ENCODE data around the gene CDH13. TPM values are rescaled to one million over a fixed set of nuclear protein-coding genes. Genes with fewer than 3 reads are reported as not detected.

Gene CDH13
- total and polyA plus RNA-seq, 4 donors = 58.9 to 265 (median 158) TPM

DNA sequence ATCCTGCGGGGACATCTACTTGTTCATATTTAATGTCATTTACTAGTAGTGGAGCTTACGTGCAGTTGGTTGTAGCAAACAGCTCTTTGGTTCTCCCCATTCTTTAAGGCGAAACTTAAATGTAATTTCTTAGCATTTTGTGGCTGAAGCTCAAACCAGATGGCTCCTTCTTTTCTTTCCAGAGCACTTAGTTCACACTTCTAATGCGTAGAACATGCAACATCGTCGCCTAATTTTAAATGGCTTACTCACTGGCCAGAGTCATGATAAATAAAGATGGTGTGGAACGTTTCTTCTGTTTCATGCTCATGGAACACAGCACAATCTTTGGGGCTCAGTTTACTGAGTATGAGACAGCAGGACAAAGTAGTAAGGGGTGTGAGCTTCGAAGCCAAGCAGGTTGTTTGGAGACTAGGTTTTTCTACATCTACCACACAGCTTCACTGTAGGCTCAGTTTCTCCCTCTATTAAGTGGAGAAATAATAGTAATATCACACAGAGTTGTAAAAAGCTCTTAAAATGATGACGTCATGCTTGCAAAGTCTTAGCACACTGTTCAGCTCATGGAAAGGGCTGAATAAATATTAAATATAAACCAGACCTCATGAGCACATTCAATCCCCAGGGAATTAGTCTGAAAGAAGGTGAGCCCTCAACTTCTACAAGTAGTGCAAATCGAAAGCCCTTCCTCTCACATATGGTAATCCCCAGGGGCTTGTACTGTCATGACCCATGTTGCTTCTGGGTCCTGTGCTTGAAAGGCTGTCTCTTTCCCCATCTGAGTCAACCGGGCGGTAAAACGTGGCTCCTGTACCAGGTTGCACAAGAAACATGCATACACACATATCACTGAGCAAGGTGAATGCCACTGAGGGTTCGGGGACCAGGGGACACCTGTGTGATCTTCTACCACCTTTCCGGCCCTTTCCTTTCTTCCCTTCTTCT is 384.3 kb downstream of the CDH13 start:
- no peaks in the 10 kb centered on the region for H3K36me3 ChIP-seq (ENCODE audit: control insufficient read depth in 1 of 2, insufficient read depth in 2 of 2, low read length in 1 of 2)
- peak overlapping the region; percentile 93 to 97 for H3K27ac ChIP-seq (ENCODE audit: low read depth in 1 of 2, low read length in 2 of 2)
- intact Hi-C loops (cut with DNase I) = loop anchor here in 1 of 2 donors (5.0 kb wide), 2 partner anchors 249 to 314 kb away; no protein-coding TSS in a partner anchor
- DNase-seq (no peak), ATAC-seq (ENCODE audit: low FRiP score) (no peak)
- H3K4me1 ChIP-seq (ENCODE audit: control insufficient read depth in 1 of 2, insufficient read depth in 2 of 2, low read length in 2 of 2) = peaks cover 4 to 8% of the 10 kb centered on the region in 2 donors
- no peaks in the 10 kb centered on the region for H3K27me3 ChIP-seq (ENCODE audit: control insufficient read depth in 1 of 2, insufficient read depth in 2 of 2, low read length in 1 of 2)
- 78 to 79% methylated on average over 15 of the region's 15 CpGs for WGBS, 2 donors
- H3K4me3 ChIP-seq (ENCODE audit: low read length in 2 of 2) = no peak overlapping the region
- no peaks in the 10 kb centered on the region for H3K9me3 ChIP-seq (ENCODE audit: control insufficient read depth, low read length)

DNA sequence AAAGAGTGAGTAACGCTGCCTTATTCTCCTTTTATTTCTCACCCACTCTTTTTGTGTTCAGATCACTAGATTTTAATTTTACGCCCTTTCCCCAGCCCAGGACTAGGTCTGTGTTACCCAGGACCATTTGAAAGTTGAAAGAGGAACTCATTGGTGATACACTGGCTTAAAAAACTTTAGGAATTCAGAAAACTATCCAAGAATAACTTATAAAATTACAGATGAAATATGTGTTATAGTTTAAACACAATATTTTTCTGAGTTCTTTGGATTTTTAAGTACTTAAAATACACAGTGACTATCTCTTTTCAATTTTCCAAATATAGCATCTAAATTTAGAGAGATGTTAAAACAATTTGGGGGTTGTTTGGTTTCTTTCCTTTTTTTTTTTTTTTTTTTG is 385.2 kb downstream of the CDH13 start:
- DNase-seq = no peak
- ATAC-seq (ENCODE audit: low FRiP score) = no peak
- no peak overlapping the region for H3K27ac ChIP-seq (ENCODE audit: low read depth in 1 of 2, low read length in 2 of 2)
- intact Hi-C loops (cut with DNase I) = loop anchor here in 1 of 2 donors (5.0 kb wide), 2 partner anchors 250 to 315 kb away; no protein-coding TSS in a partner anchor
- H3K36me3 ChIP-seq (ENCODE audit: control insufficient read depth in 1 of 2, insufficient read depth in 2 of 2, low read length in 1 of 2) = no peaks in the 10 kb centered on the region
- no peaks in the 10 kb centered on the region for H3K27me3 ChIP-seq (ENCODE audit: control insufficient read depth in 1 of 2, insufficient read depth in 2 of 2, low read length in 1 of 2)
- no peaks in the 10 kb centered on the region for H3K9me3 ChIP-seq (ENCODE audit: control insufficient read depth, low read length)
- peaks cover 2 to 8% of the 10 kb centered on the region in 2 donors for H3K4me1 ChIP-seq (ENCODE audit: control insufficient read depth in 1 of 2, insufficient read depth in 2 of 2, low read length in 2 of 2)
- WGBS, 2 donors = 4 to 6% methylated on average over 2 of the region's 2 CpGs
- H3K4me3 ChIP-seq (ENCODE audit: low read length in 2 of 2) = no peak overlapping the region

DNA sequence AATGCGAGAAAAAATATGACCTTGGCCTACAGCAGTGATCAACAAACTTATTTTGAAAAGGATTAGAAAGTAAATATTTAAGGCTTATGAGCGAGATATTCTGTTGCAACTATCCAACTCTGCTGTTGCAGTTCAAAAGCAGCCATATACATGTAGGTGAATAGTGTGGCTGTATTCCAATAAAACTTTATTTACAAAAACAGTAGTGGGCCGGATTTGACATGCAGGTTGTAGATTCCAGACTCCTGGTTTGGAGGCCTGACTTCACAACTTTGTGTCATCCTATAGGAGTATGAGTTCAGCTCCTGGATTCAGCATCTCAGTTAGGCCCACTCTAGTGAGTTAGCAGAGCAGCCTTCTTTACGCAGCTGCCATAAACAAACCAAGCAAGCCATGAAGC is 386.3 kb downstream of the CDH13 start:
- WGBS, 2 donors = 86 to 88% methylated on average over 4 of the region's 4 CpGs
- peak overlapping the region; percentile 63 to 76 for H3K27ac ChIP-seq (ENCODE audit: low read depth in 1 of 2, low read length in 2 of 2)
- intact Hi-C loops (cut with DNase I) = loop anchor here in 1 of 2 donors (5.0 kb wide), 2 partner anchors 251 to 316 kb away; no protein-coding TSS in a partner anchor
- no peak overlapping the region for H3K4me3 ChIP-seq (ENCODE audit: low read length in 2 of 2)
- no peaks in the 10 kb centered on the region for H3K9me3 ChIP-seq (ENCODE audit: control insufficient read depth, low read length)
- ATAC-seq (ENCODE audit: low FRiP score) (no peak), DNase-seq (no peak)
- no peaks in the 10 kb centered on the region for H3K27me3 ChIP-seq (ENCODE audit: control insufficient read depth in 1 of 2, insufficient read depth in 2 of 2, low read length in 1 of 2)
- no peaks in the 10 kb centered on the region for H3K36me3 ChIP-seq (ENCODE audit: control insufficient read depth in 1 of 2, insufficient read depth in 2 of 2, low read length in 1 of 2)
- peaks cover 4 to 8% of the 10 kb centered on the region in 2 donors for H3K4me1 ChIP-seq (ENCODE audit: control insufficient read depth in 1 of 2, insufficient read depth in 2 of 2, low read length in 2 of 2)

DNA sequence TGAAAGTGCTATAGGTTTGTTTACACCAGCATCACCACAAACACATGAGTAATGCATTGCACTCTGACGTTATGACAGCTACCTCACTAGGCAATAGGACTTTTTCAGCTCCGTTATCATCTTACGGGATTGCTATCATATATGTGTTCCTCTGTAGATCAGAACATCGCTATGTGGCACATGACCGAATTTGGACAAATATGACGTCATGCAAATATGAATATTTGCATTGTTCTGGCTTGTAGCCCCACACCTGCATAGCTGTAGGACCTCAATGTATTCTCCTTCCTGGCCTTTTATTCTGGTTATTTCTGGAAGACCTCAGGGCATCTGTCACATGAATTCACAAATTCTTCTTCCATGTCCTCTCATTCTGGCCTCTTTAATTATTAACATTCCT is 393.2 kb downstream of the CDH13 start:
- WGBS, 2 donors = 97 to 98% methylated on average over 6 of the region's 6 CpGs
- intact Hi-C loops (cut with DNase I) = no loop called here
- Histone ChIP-seq H3K27me3 (ENCODE audit: control insufficient read depth in 1 of 2, insufficient read depth in 2 of 2, low read length in 1 of 2) (no peaks in the 10 kb centered on the region), H3K27ac (ENCODE audit: low read depth in 1 of 2, low read length in 2 of 2) (no peak overlapping the region), H3K4me1 (ENCODE audit: control insufficient read depth in 1 of 2, insufficient read depth in 2 of 2, low read length in 2 of 2) (peaks cover 6 to 7% of the 10 kb centered on the region in 2 donors), H3K4me3 (ENCODE audit: low read length in 2 of 2) (no peak overlapping the region), H3K9me3 (ENCODE audit: control insufficient read depth, low read length) (no peaks in the 10 kb centered on the region), H3K36me3 (ENCODE audit: control insufficient read depth in 1 of 2, insufficient read depth in 2 of 2, low read length in 1 of 2) (no peaks in the 10 kb centered on the region)
- ATAC-seq (ENCODE audit: low FRiP score) (no peak), DNase-seq (no peak)

DNA sequence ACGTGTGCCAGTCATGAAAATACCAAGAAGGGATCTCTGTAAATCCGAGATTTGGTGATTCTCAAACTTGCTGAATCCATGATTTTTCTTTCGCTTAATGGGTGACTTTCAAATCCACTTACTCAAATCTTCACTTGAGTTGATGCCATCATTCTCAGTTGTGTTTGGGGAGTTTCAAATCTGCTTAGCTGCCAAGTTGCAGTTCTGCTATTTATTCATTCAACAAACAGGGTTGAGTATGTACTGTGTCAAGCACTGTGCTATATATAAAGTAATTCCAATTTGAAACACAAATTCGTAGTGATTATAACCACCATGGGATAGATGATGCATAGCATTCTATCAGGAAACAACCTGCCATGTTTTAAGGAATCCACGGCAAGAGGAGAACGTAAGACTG is 394.3 kb downstream of the CDH13 start:
- Histone ChIP-seq H3K27ac (ENCODE audit: low read depth in 1 of 2, low read length in 2 of 2) (no peak overlapping the region), H3K4me3 (ENCODE audit: low read length in 2 of 2) (no peak overlapping the region), H3K4me1 (ENCODE audit: control insufficient read depth in 1 of 2, insufficient read depth in 2 of 2, low read length in 2 of 2) (peaks cover 3 to 6% of the 10 kb centered on the region in 2 donors), H3K36me3 (ENCODE audit: control insufficient read depth in 1 of 2, insufficient read depth in 2 of 2, low read length in 1 of 2) (no peaks in the 10 kb centered on the region), H3K9me3 (ENCODE audit: control insufficient read depth, low read length) (no peaks in the 10 kb centered on the region), H3K27me3 (ENCODE audit: control insufficient read depth in 1 of 2, insufficient read depth in 2 of 2, low read length in 1 of 2) (no peaks in the 10 kb centered on the region)
- DNase-seq (no peak), ATAC-seq (ENCODE audit: low FRiP score) (no peak)
- intact Hi-C loops (cut with DNase I) = no loop called here
- WGBS, 2 donors = 89 to 91% methylated on average over 6 of the region's 6 CpGs

DNA sequence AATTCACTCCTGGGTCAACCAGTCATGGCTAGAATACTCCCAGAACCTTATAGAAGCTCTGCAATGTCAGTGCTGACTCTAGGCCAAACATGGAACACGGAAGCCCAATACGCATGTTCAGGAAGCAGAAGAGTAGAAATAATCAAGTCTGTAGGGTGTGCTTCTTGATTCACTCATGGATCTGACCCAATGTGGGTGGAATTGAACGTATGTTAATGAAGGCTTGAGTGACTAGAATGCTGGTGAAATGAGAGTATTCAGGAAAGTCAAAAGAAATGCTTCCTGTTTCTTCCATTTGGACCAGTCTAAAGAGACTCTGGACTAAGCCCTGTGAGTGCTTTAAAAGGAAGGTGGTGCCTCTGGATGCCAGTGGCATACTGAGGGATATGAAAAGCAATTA is 395.0 kb downstream of the CDH13 start:
- intact Hi-C loops (cut with DNase I) = no loop called here
- no peak for ATAC-seq (ENCODE audit: low FRiP score)
- 78 to 92% methylated on average over 3 of the region's 3 CpGs for WGBS, 2 donors
- H3K27me3 ChIP-seq (ENCODE audit: control insufficient read depth in 1 of 2, insufficient read depth in 2 of 2, low read length in 1 of 2) = no peaks in the 10 kb centered on the region
- no peak overlapping the region for H3K4me3 ChIP-seq (ENCODE audit: low read length in 2 of 2)
- no peaks in the 10 kb centered on the region for H3K9me3 ChIP-seq (ENCODE audit: control insufficient read depth, low read length)
- DNase-seq = no peak
- peaks cover 3 to 6% of the 10 kb centered on the region in 2 donors for H3K4me1 ChIP-seq (ENCODE audit: control insufficient read depth in 1 of 2, insufficient read depth in 2 of 2, low read length in 2 of 2)
- no peaks in the 10 kb centered on the region for H3K36me3 ChIP-seq (ENCODE audit: control insufficient read depth in 1 of 2, insufficient read depth in 2 of 2, low read length in 1 of 2)
- H3K27ac ChIP-seq (ENCODE audit: low read depth in 1 of 2, low read length in 2 of 2) = no peak overlapping the region

DNA sequence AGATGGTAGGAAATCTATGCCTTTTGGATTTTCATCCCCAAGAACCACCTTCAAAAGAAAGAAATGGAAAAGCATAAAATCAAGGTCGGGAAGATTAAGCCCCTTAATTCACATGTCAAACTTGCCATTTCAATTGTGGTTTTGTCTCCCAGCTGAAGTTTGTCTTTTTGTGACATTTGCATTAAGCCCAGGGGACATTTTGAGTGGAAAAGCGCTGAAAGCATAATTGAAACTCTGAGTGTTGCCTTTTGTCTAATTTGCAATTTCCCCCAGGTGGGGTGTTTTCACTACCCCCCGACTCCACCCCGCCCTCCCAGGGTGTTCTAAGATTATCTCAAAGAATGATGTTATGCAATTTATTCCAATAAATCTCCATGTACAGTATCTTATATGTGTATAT is 396.2 kb downstream of the CDH13 start:
- Histone ChIP-seq H3K4me3 (ENCODE audit: low read length in 2 of 2) (no peak overlapping the region), H3K27ac (ENCODE audit: low read depth in 1 of 2, low read length in 2 of 2) (no peak overlapping the region), H3K36me3 (ENCODE audit: control insufficient read depth in 1 of 2, insufficient read depth in 2 of 2, low read length in 1 of 2) (no peaks in the 10 kb centered on the region), H3K4me1 (ENCODE audit: control insufficient read depth in 1 of 2, insufficient read depth in 2 of 2, low read length in 2 of 2) (peaks cover 3 to 4% of the 10 kb centered on the region in 2 donors), H3K9me3 (ENCODE audit: control insufficient read depth, low read length) (no peaks in the 10 kb centered on the region), H3K27me3 (ENCODE audit: control insufficient read depth in 1 of 2, insufficient read depth in 2 of 2, low read length in 1 of 2) (no peaks in the 10 kb centered on the region)
- ATAC-seq (ENCODE audit: low FRiP score) (no peak), DNase-seq (no peak)
- 73 to 91% methylated on average over 4 of the region's 4 CpGs for WGBS, 2 donors
- intact Hi-C loops (cut with DNase I) = no loop called here

DNA sequence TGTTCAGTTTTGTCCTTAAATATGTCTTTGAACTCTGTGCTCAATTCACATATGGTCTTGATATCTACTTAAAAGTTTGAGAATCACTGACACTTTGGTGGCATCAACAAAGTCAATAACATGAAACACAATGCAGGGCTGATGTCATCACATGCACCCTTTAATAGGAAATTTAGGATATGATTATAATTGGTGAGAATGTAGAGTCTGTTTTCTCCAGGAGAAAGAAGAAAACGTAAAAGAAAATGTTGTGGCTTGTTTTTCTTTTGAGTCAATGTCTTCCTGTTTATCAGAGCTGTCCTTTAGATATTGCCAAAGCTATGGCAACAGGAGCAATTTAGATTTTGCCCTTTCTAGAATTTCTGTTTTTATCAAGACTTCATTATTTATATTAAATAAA is 396.9 kb downstream of the CDH13 start:
- DNase-seq (no peak), ATAC-seq (ENCODE audit: low FRiP score) (no peak)
- peaks cover 0 to 4% of the 10 kb centered on the region in 2 donors for H3K4me1 ChIP-seq (ENCODE audit: control insufficient read depth in 1 of 2, insufficient read depth in 2 of 2, low read length in 2 of 2)
- no peaks in the 10 kb centered on the region for H3K9me3 ChIP-seq (ENCODE audit: control insufficient read depth, low read length)
- 81 to 92% methylated on average over 1 of the region's 1 CpG for WGBS, 2 donors
- H3K27me3 ChIP-seq (ENCODE audit: control insufficient read depth in 1 of 2, insufficient read depth in 2 of 2, low read length in 1 of 2) = no peaks in the 10 kb centered on the region
- H3K27ac ChIP-seq (ENCODE audit: low read depth in 1 of 2, low read length in 2 of 2) = no peak overlapping the region
- intact Hi-C loops (cut with DNase I) = no loop called here
- H3K36me3 ChIP-seq (ENCODE audit: control insufficient read depth in 1 of 2, insufficient read depth in 2 of 2, low read length in 1 of 2) = no peaks in the 10 kb centered on the region
- no peak overlapping the region for H3K4me3 ChIP-seq (ENCODE audit: low read length in 2 of 2)

DNA sequence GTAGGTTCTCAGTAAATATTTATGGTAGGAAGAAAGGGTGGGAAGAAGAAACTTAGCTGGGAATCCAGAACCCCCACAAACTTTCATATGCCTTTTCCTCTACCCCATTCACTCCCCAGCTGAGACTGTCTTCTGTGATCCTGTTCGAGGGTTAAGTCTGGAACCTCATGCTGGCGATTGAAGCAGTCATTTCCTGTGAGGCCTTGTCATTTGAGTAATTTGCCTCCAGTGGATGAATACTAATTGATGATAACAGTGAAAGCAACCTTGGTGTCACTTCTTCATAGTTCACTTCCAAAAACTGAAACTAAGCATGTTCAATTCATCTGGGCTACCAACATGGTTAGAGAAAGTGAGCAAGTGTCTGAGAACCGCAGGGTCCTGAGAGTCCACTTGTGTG is 401.2 kb downstream of the CDH13 start:
- 81 to 84% methylated on average over 3 of the region's 3 CpGs for WGBS, 2 donors
- DNase-seq (no peak), ATAC-seq (ENCODE audit: low FRiP score) (no peak)
- no peak overlapping the region for H3K27ac ChIP-seq (ENCODE audit: low read depth in 1 of 2, low read length in 2 of 2)
- H3K36me3 ChIP-seq (ENCODE audit: control insufficient read depth in 1 of 2, insufficient read depth in 2 of 2, low read length in 1 of 2) = no peaks in the 10 kb centered on the region
- no peaks in the 10 kb centered on the region for H3K9me3 ChIP-seq (ENCODE audit: control insufficient read depth, low read length)
- intact Hi-C loops (cut with DNase I) = no loop called here
- H3K4me3 ChIP-seq (ENCODE audit: low read length in 2 of 2) = no peak overlapping the region
- no peaks in the 10 kb centered on the region for H3K27me3 ChIP-seq (ENCODE audit: control insufficient read depth in 1 of 2, insufficient read depth in 2 of 2, low read length in 1 of 2)
- no peaks in the 10 kb centered on the region for H3K4me1 ChIP-seq (ENCODE audit: control insufficient read depth in 1 of 2, insufficient read depth in 2 of 2, low read length in 2 of 2)
